Small intestine (tissue), 7 donors: ENCODE measurements around the gene MALT1. TPM values are rescaled to one million over a fixed set of nuclear protein-coding genes. Genes with fewer than 3 reads are reported as not detected.

ENCODE experiments used
- DNase-seq, 2 donors: peaks; one replicate each; pipeline versions ENCODE4 v3.0.0 to v3.0.0-alpha.2; 2013
- FAIRE-seq: peaks from 2 replicates; lab custom pipeline; 2012; peaks lifted over from hg19 to GRCh38; lab: Jason Lieb, UNC
- H3K27ac ChIP-seq, 3 donors: one replicate each; pipeline ENCODE4 v1.5.1; 2013; ENCODE audit warnings: low read length in 2 of 3, mild to moderate bottlenecking in 2 of 3, control low read depth in 1 of 3, inconsistent platforms in 1 of 3, low read depth in 1 of 3, moderate library complexity in 1 of 3
- H3K27me3 ChIP-seq, 3 donors: one replicate each; pipeline ENCODE4 v1.6.1; 2013; ENCODE audit warnings: low read length in 3 of 3, inconsistent platforms in 1 of 3; ENCODE audit not compliant: control insufficient read depth in 3 of 3, insufficient read depth in 3 of 3
- H3K36me3 ChIP-seq, 3 donors: one replicate each; pipeline ENCODE4 v1.6.1; 2013; ENCODE audit warnings: low read length in 3 of 3, inconsistent platforms in 1 of 3, low read depth in 1 of 3, mild to moderate bottlenecking in 1 of 3, moderate library complexity in 1 of 3; ENCODE audit not compliant: control insufficient read depth in 3 of 3, insufficient read depth in 2 of 3
- H3K4me1 ChIP-seq, 3 donors: one replicate each; pipeline ENCODE4 v1.6.1; 2013; ENCODE audit warnings: low read length in 2 of 3, inconsistent platforms in 1 of 3, low read depth in 1 of 3, mild to moderate bottlenecking in 1 of 3, moderate library complexity in 1 of 3; ENCODE audit not compliant: control insufficient read depth in 3 of 3, insufficient read depth in 2 of 3
- H3K4me3 ChIP-seq, 3 donors: one replicate each; pipeline ENCODE4 v1.5.1; 2013; ENCODE audit warnings: low read length in 3 of 3, control low read depth in 1 of 3, inconsistent platforms in 1 of 3, low read depth in 1 of 3, mild to moderate bottlenecking in 1 of 3, moderate library complexity in 1 of 3
- H3K9me3 ChIP-seq, 2 donors: one replicate each; pipeline ENCODE4 v1.6.1; 2013; ENCODE audit warnings: low read depth in 1 of 2, low read length in 1 of 2; ENCODE audit not compliant: control insufficient read depth in 2 of 2, insufficient read depth in 1 of 2
- WGBS, 3 donors: extraction: QIAGEN DNeasy Blood & Tissue Kit; methylation state at CpG; one replicate each; pipeline ENCODE4 v1.1.7; 2013; 5-methylcytosine and 5-hydroxymethylcytosine counted together
- polyA plus RNA-seq, 4 donors: library from polyadenylated mRNA; stranded (reverse) in 3 of 4; unstranded in 1 of 4; fragments of 200-250 nt in 3 of 4; fragments of 120-200 nt in 1 of 4; gene quantifications; one replicate each; pipeline versions ENCODE4 v1.2.1 to v1.2.3, GENCODE V29; 2013
- donor health status: healthy with polysubstance abuse.
- donor health status: control.
- donor health status: control.
- donor health status: Bipolar disorder and iron deficiency.
- donor health status: healthy.

MALT1 gene
- polyA plus RNA-seq, 4 donors = 4.9 to 27.6 (median 6.3) TPM

GRCh38 chr18:58698701-58699193 lies 27.5 kb downstream of the MALT1 start:
- Histone ChIP-seq H3K27me3 (no peaks in the 10 kb centered on the region), H3K27ac (no peak overlapping the region), H3K4me1 (no peaks in the 10 kb centered on the region), H3K9me3 (no peaks in the 10 kb centered on the region), H3K36me3 (peaks cover 2 to 18% (median 12%) of the 10 kb centered on the region in 3 donors), H3K4me3 (no peak overlapping the region)
- no peak for FAIRE-seq
- DNase-seq = no peak
- WGBS, 3 donors = 67 to 84% (median 72%) methylated on average over 2 of the region's 2 CpGs

GRCh38 chr18:58699551-58699950 lies 28.3 kb downstream of the MALT1 start:
- FAIRE-seq (no peak), DNase-seq (peak in 1 of 2 donors; percentile 5)
- Histone ChIP-seq H3K9me3 (no peaks in the 10 kb centered on the region), H3K27ac (no peak overlapping the region), H3K27me3 (no peaks in the 10 kb centered on the region), H3K36me3 (peaks cover 2 to 22% (median 12%) of the 10 kb centered on the region in 3 donors), H3K4me3 (no peak overlapping the region), H3K4me1 (no peaks in the 10 kb centered on the region)
- WGBS, 3 donors = 94 to 100% (median 100%) methylated on average over 1 of the region's 1 CpG

GRCh38 chr18:58700209-58700608 lies 28.9 kb downstream of the MALT1 start:
- DNase-seq (no peak), FAIRE-seq (no peak)
- H3K27me3 ChIP-seq = no peaks in the 10 kb centered on the region
- 91 to 96% (median 92%) methylated on average over 4 of the region's 4 CpGs for WGBS, 3 donors
- no peaks in the 10 kb centered on the region for H3K4me1 ChIP-seq
- no peak overlapping the region for H3K4me3 ChIP-seq
- H3K9me3 ChIP-seq = no peaks in the 10 kb centered on the region
- H3K36me3 ChIP-seq = peaks cover 2 to 23% (median 12%) of the 10 kb centered on the region in 3 donors
- H3K27ac ChIP-seq = no peak overlapping the region

- no peaks in the 10 kb centered on the region for H3K27me3 ChIP-seq
- H3K9me3 ChIP-seq = no peaks in the 10 kb centered on the region
- H3K36me3 ChIP-seq = peaks cover 0 to 9% (median 2%) of the 10 kb centered on the region in 3 donors
- DNase-seq (no peak), FAIRE-seq (no peak)
- no peak overlapping the region for H3K4me3 ChIP-seq
- H3K27ac ChIP-seq = no peak overlapping the region
- no peaks in the 10 kb centered on the region for H3K4me1 ChIP-seq
Observed at GRCh38 chr18:58712930-58713329, 41.7 kb downstream of the MALT1 start.

GRCh38 chr18:58714259-58714658 lies 43.0 kb downstream of the MALT1 start:
- peaks cover 0 to 13% (median 2%) of the 10 kb centered on the region in 3 donors for H3K36me3 ChIP-seq
- H3K4me1 ChIP-seq = no peaks in the 10 kb centered on the region
- no peak overlapping the region for H3K4me3 ChIP-seq
- FAIRE-seq (no peak), DNase-seq (peak in 1 of 2 donors; percentile 16)
- H3K9me3 ChIP-seq = no peaks in the 10 kb centered on the region
- no peaks in the 10 kb centered on the region for H3K27me3 ChIP-seq
- H3K27ac ChIP-seq = peak overlapping the region in 1 of 3 donors; percentile 10
- WGBS, 3 donors = 87 to 89% (median 88%) methylated on average over 3 of the region's 3 CpGs

- no peak for DNase-seq
- WGBS, 3 donors = 97 to 100% (median 100%) methylated on average over 1 of the region's 1 CpG
- Histone ChIP-seq H3K27ac (no peak overlapping the region), H3K9me3 (no peaks in the 10 kb centered on the region), H3K4me3 (no peak overlapping the region), H3K36me3 (peaks cover 0 to 13% (median 2%) of the 10 kb centered on the region in 3 donors), H3K27me3 (no peaks in the 10 kb centered on the region), H3K4me1 (no peaks in the 10 kb centered on the region)
- FAIRE-seq = no peak
Observed at GRCh38 chr18:58714821-58715220, 43.6 kb downstream of the MALT1 start.

GRCh38 chr18:58715540-58715939 lies 44.3 kb downstream of the MALT1 start:
- DNase-seq (no peak), FAIRE-seq (no peak)
- WGBS, 3 donors = 42 to 80% (median 64%) methylated on average over 2 of the region's 2 CpGs
- peaks cover 0 to 11% (median 2%) of the 10 kb centered on the region in 3 donors for H3K36me3 ChIP-seq
- H3K4me3 ChIP-seq = no peak overlapping the region
- H3K4me1 ChIP-seq = no peaks in the 10 kb centered on the region
- H3K9me3 ChIP-seq = no peaks in the 10 kb centered on the region
- no peaks in the 10 kb centered on the region for H3K27me3 ChIP-seq
- H3K27ac ChIP-seq = no peak overlapping the region

- Histone ChIP-seq H3K4me1 (no peaks in the 10 kb centered on the region), H3K4me3 (no peak overlapping the region), H3K27me3 (no peaks in the 10 kb centered on the region), H3K9me3 (no peaks in the 10 kb centered on the region), H3K27ac (peak overlapping the region in 1 of 3 donors; percentile 27), H3K36me3 (peaks cover 0 to 11% (median 2%) of the 10 kb centered on the region in 3 donors)
- FAIRE-seq = no peak
- WGBS, 3 donors = 46 to 77% (median 61%) methylated on average over 4 of the region's 4 CpGs
- DNase-seq = peak in 1 of 2 donors; percentile 28
Observed at GRCh38 chr18:58716060-58716756, 44.9 kb downstream of the MALT1 start.
